NCI-H146 (cell line): ENCODE measurements around the gene DMXL2.
"Not testable (repeated sequence)": the region's sequence is repeated elsewhere in the genome, so short reads cannot be mapped to it uniquely, and the experiment has no call there.

Experiments
- DNase-seq: peaks from one replicate; lab custom pipeline; 2025; lab: John Stamatoyannopoulos, UW

Gene DMXL2

DNA sequence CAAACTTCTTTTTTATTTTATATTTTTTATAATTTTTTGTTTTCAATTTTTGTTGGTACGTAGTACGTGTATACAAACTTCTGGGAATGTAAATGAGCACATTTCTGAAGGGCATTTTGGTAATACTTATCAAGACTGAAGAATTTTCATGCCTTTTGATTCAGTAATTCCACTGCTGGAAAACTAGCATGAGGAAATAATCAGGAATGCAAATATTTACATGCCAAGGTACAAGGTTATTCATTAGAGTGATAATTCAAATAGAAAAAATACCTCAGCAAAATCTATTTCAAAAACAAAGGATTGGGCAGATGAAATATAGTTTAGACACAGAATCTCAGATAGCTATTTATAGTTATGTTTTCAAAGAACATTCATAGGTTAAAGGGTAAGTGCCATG is 128.7 kb downstream of the DMXL2 start:
- no peak for DNase-seq

DNA sequence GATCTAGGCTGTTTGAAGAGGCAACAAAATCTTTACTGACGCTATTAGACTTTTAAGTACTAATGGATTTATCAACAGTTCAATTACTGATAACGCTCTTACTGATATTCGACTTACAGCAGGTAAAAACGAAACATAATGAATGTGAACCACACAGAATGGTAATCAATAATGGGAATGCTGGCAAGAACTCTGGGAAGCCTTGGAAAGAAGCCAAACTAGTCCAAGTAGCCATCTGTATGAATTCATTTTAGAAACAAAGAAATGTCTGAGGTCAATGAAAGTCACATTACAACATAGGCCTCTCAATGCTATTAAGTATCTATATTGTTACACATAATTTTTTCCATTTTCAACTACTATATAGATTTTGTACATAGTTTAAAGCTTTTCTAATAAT is 130.0 kb downstream of the DMXL2 start:
- peak; percentile 50 for DNase-seq

DNA sequence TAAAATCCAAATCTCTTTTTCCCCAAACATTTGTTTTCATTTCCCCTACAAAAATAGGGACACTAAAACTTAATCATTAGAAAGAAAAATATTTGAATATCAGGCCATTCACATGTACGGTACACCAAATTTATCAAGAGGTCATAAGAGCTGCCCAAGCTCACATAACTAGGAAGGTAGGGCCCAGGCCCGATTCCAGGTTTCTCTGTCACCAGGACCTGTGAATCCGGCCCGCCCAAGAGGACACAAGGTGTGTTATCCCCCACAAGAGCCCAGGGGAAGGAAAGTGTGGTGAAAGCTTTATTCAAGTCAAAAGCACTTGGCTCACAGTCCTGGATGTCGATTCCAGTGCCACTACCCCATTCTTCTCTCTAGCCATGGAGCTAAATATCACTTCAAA is 130.6 kb downstream of the DMXL2 start:
- DNase-seq: no peak

DNA sequence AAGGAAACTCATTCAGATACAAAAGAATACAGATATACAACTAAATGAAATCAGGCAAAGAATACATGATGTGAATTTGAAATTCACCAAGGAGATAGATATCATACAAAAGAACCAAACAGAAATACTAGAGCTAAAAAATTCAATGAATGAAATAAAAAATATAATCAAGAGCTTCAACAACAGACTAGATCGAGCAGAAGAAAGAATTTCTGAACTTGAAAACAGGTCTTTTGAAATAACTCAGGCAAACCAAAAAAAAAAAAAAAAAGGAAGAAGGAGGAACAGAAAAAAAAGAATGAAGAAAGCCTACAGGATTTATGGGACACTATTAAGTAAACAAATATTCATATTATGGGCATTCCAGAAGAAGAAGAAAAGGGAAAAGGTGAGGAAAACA is 137.8 kb downstream of the DMXL2 start:
- no peak for DNase-seq

DNA sequence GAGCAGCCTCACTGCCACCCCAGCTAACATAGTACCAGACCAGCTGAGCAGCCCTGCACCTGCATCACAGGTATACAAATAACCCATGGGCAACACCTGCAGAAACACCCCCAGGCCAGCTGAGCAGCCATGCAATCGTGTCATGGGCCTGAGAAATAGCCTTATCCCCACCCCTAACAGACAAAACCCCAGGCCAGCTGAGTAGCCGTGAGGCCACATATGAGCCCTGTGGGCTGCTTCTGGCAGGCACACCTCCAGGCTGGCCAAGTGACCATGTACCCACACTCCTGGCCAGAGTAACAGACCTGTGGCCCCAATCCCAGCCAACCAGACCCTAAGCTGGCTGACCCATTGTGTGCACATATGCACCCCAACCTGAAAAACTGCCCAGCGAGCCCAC is 138.6 kb downstream of the DMXL2 start:
- DNase-seq: no peak

DNA sequence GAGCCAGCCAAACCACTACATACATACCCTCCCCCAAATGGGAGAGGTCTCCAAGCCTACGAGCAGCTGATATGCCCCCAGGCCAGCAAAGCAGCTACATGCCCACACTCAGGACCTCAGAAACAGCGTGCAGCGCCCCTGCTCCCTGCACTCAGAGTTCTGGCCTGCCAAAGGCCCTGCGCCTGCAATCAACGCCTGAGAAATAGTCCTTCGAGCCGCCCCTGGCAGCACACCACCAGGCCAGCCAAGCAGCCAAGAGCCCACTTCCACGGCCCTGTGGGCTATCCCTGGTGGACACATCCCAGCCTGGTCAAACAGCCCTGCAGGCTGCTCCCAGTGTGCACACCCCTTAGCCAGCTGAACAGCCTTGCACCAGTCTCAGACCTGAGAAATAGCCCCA is 139.1 kb downstream of the DMXL2 start:
- DNase-seq: no peak

DNA sequence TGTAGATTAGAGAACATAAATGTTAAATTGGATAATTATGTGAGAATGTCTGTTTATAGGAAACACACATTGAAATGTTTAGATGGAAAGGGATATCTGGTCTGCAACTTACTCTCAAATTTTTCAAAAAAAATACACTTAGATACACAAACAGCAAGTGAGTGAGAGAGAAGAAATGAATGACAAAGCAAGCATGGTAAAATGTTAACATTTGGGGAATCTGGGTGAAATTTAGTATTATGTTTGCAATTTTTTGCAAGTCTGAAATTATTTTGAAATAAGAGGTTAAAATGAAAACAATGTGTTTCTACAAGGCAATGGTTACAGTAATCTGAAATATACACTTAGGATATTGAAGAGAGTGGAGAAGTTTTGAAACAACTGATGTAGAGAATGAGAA is 146.8 kb downstream of the DMXL2 start:
- no peak for DNase-seq

DNA sequence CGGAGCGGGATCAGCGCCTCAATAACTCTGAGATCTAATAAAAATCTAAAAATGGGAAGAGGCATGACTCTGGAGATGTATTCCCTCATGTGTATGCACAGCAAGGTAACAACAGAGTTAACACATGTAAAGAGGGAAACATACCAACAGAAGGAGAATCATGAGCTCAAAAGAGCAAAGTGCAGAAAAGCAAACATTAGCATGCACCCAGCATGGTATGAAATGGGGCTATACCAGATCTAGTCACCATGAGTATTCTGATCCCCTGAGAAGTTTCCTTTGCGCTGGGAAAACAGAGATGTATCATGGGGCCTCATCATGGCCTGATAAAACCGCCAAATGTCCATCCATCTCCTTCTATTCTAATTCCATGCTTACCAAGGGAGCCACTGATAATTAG is 152.1 kb downstream of the DMXL2 start:
- DNase-seq: no peak

DNA sequence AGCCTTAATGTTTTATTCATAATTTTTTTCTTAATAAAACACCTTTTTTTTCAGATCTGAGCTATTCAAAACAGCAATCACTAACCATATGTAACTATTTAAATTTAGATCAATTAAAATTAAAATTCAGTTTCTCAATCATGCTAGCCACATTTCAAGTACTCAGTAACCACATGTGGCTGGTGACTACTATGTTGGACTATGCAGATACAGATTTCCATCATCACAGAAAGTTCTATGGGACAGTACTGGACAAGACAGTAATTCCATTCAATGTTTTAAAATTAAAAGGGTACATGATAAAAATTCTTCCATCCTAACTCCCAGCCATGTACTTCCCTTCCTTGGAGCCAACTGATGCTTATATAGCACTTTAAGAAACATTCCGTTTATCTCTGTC is 161.8 kb downstream of the DMXL2 start:
- no peak for DNase-seq

DNA sequence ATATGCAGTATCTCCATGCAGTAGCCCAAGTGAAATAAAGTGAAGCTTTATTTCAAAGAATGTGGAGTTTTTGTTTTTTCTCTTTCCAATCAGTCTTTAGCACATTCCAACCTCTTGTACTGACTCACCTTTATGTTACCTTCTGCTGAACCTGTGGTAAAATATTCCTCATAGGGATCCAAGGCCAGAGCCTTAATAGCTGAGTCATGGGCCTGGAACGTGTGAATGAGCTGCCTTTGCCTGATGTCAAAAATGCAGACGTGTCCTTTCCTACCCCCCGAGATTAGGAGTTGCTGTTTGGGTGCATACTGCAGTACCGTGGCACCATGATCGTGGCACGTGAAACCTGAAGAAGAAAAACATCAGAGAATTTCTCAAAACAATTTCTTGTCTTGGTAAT is 172.6 kb downstream of the DMXL2 start:
- no peak for DNase-seq

DNA sequence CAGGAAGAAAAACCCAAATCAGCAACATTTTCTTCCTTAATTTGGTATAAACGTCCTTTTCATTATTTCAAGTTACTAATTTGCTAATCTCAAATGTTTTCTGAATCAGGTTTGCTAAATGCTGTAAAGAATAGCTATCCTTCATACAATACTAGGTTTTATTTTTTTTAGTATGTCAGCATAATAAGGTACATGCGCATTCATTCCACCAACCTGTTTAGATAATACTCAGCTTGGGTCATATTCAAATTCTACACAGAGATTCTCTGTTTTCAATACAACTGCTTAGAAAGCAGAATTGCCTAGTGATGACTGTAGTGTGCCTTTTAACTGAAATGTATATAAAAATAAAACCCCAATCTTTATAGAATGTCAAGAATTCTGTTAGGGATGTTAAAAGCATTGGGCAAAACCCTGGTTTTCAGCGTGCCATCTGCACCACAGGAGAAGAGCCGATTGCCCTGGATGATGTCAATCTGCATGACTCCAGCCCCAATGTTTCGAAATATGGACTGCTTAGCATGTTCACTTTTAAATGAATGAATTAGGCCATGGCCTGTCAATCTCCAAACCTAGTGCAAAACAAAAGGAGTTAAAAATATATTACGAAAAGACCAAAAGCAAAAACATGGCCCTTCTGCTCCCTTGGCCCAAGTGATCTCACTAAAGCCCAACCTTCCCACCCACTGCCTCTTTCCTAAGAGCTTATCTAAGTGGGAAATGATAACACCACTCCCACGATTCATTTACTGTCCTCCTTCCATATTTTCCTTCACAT is 173.8 kb downstream of the DMXL2 start:
- no peak for DNase-seq

DNA sequence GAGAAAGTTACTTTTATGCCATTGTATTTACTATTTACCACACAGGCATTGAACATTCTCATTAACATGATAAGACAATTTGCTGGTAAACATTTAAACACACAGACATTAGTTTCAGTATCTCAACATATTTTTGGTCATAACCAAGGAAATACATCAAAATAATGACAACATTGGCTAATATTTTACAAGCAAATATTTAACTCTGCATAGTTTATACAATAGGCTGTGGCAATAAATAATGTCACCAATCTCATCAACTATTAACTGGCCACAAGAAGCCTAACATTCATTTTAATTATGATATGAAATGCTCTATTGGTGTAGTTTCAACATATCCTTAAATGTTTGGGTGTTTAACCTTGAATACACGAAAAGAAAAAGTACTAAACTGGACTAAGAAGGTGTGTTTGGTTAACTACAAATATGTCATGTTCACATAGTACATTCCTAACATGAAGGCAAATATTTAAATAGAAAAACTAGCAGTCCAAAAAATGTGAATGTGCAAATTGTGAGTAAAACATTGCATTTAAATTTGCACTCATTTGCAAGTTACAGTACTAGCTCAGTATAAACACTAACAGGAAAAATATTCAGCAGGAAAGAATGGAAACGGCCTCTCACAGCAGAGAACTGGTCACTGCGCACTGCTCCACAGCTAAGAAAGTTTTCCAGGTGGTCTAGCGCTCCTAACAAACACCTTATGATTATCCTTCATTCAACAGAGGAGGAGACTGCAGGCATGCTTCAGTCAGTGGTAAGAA is 174.5 kb downstream of the DMXL2 start:
- DNase-seq: no peak

DNA sequence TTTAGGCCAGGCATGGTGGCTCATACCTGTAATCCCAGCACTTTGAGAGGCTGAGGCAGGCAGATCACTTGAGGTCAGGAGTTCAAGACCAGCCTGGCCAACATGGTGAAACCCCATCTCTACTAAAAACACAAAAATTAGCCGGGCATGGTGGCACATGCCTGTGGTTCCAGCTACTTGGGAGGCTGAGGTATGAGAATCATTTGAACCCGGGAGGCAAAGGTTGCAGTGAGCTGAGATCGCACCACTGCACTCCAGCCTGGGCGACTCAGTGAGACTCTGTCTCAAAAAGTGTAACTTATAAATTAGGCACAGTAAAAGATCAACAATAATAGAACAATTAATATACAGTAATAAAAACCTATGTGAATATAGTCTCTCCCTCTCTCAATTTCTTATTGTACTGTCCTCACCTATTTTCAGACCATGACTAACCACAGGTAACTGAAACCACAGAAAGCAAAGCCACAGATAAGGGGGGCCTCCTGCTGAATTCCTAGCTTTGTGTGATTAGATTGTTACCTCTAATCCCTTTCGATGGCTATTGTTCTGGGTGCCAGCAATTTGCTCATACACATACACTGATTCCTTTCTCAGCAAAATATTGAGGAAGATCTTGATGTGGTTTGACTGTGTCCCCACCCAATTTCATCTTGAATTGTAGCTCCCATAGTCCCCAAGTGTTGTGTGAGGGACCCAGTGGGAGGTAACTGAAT is 176.4 kb downstream of the DMXL2 start:
- DNase-seq: not testable (repeated sequence)

DNA sequence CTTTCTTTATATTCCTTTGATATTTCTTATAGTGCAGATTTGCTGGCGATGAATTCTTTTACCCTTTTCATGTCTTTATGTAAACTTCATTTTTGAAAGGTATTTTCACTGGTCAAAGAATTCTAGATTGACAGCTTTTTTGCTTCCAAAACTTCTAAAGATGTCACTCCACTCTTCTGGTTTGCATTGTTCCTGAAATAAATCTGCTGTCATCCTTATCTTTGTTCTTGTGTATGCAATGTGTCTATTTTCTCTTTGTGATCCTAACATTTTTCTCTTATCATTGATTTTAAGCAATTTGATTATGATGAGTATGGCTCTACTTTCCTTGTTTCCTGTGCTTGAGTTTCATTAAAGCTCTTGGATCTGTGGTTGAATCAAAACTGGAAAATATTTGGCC is 177.8 kb downstream of the DMXL2 start:
- no peak for DNase-seq

DNA sequence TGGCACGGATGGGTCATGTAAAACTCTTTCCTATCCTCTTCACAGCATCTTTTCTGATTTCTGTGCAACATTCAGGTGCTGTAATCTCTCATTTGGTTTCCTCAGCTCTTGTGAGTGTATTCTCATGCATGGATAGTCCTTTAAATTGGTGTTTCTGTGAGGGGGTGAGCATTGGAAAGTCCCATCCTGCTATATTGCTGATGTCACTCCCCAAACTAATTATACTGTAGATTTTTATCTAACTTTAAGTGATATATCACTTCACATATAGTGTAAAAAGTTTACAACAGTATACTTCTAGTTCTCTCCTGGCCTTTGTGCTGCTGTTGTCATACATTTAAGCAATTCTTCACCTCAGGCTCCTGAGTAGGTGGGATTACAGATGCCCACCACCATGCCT is 178.5 kb downstream of the DMXL2 start:
- DNase-seq: no peak

DNA sequence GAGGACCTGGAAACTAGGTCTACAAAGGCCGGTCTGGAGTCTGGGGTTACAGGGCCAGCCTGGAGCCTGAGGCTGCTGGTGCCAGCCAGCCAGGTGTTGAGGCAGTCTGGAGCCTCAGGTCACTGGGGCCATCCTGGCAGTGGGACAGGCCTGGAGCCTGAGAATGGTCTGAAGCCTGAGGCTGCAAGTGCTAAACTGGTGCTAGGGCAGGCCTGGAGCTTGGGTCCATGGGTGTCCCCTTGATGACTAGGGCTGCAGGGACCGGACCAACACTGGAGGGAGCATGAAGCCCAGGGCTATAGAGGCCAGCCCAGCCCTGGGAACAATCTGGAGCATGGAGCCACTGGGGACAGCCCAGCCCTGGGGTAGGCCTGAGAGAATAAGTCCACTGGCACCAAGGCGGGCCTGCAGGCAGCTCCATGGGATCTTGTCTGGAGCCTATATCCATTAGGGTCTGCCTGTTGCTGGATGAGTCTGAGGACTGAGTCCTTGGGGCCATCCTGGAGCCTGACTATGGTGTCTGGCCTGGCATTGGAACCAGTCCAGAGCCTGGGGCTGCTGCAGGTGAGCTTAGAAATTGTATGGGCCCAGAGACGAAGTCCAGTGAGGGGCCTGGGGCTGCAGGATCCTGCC is 179.2 kb downstream of the DMXL2 start:
- no peak for DNase-seq

DNA sequence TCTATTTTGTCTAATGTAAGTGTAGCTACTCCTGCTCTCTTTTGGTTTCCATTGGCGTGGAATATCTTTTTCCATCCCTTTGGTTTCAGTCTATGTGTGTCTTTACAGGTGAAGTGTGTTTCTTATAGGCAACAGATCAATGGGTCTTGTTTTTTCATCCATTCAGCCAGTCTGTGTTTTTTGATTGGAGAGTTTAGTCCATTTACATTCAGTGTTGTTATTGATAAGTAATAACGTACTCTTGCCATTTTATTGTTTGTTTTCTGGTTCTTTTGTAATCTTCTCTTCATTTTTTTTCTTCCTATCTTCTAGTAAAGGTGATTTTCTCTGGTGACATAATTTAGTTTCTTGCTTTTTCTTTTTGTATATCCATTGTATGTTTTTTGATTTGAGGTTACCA is 184.0 kb downstream of the DMXL2 start:
- DNase-seq: no peak

DNA sequence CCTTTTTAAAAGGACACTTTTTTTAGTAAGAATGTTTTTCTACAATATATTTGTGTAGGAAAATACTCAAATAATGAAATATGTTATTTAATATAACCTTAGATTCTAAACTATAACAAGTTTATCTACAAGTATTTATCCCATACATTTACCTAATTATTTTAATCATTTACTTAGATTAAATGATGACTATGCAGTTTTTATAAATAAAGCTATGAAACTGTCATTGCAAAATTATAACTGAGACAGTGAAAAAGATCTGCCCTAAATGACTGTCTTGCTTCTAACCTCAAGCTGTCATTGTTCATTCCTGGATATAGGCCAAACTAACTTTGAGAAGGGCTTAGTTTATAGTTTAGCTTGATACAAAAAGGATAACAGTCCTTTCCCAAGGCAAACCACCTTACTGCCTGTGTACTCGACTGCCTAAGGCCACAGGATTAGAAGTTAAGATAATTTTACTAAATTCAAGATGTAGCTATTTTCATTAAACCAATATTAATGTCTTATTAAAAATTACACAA is 197.0 kb downstream of the DMXL2 start:
- DNase-seq: no peak

DNA sequence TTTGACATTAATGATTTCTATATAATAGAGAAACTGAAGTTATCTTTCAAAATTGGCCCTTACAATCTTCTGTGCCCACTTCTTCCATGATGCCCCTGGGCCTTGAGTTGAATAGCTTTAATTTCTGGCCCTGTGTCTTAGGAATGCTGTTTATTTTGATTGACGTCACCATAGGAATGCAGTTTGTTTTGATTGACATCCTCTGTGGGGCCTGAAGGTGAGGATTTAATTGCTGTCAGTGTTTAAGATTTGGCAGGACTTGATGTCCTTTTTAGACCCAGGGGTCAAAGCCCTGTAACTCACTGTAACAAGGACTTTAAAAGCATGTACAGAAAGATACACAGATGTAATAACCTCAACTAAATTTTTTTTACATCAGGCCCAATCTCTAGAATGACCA is 197.8 kb downstream of the DMXL2 start:
- DNase-seq: no peak

DNA sequence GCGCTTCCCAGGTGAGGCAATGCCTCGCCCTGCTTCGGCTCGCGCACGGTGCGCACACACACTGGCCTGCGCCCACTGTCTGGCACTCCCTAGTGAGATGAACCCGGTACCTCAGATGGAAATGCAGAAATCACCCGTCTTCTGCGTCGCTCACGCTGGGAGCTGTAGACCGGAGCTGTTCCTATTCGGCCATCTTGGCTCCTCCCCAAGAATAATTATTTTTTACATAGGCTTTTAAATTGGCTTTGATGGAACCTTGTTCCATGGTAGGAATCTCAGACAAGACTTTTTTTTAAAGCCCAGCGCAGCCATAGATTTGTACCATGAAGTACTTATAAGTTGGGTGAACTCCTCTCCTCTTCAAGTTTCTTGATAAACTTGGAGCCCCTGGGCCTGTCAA is 199.5 kb downstream of the DMXL2 start:
- not testable (repeated sequence) for DNase-seq

DNA sequence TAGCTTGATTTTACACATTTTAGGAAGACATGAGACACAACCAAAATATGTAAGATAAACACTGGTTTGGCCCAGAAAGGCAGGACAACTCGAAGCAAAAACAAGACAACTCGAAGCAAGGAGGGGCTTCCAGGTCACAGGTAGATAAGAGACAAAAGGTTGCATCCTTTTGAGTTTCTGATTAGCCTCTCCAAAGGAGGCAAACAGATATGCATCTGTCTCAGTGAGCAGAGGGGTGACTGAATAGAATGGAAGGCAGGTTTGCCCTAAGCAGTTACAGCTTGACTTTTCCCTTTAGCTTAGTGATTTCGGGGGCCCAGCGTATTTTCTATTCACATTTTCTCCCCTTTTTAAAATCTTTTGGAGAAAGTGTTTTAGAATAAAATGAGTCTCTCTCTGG is 206.4 kb downstream of the DMXL2 start:
- DNase-seq: no peak

DNA sequence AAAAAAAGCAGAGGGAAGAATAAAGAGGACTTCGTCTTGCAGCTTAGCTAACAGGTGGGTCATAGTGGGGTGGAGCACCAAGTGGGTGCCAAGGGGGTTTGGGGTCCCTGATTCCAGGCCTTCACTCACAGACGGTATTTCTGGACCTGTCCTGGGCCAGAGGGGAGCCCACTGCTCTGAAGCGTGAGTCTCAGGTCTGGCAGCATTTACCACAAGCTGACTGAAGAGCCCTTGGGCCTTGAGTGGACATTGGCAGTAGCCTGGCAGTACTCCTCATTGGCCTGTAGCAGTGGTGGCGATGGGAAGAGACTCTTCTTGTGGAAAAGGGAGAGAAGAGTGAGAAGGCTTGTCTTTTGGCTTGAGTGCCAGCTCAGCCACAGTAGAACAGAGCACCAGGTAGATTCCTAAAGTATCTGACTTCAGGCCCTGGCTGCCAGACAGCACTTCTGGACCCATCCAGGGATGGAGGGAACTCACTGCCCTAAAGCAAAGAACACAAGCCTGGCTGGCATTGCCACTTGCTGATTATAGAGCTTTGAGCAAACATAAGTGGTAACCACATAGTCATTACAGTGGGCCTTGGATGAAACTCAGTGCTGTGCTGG is 208.2 kb downstream of the DMXL2 start:
- DNase-seq: no peak
